Vagina (tissue), 2 donors: Measurements from ENCODE around the gene TRAF3IP1. TPM values are rescaled to one million over a fixed set of nuclear protein-coding genes. Genes with fewer than 3 reads are reported as not detected.
A peak's percentile ranks its signal among the peaks of the same experiment; 100 is the strongest.

ENCODE experiments used
- DNase-seq, 2 donors: peaks; one replicate each; pipeline ENCODE4 v3.0.0-alpha.2; 2017; ENCODE audit errors: extremely low spot score in 2 of 2
- H3K27ac ChIP-seq: fragments of 200-600 bp; sonication (generic); one replicate; pipeline ENCODE4 v1.5.1; 2019
- H3K27me3 ChIP-seq: fragments of 200-600 bp; sonication (generic); one replicate; pipeline ENCODE4 v1.5.1; 2019
- H3K36me3 ChIP-seq, 2 donors: fragments of 200-600 bp; sonication (generic); one replicate each; pipeline ENCODE4 v1.5.1; 2017 to 2019
- H3K4me1 ChIP-seq: fragments of 200-600 bp; sonication (generic); one replicate; pipeline ENCODE4 v1.5.1; 2019
- H3K4me3 ChIP-seq, 2 donors: fragments of 200-600 bp; sonication (generic); 1 replicate in 1 of 2; 2 replicates in 1 of 2; pipeline ENCODE4 v1.5.1; 2016 to 2019
- H3K9me3 ChIP-seq: fragments of 200-600 bp; sonication (generic); one replicate; pipeline ENCODE4 v1.5.1; 2019
- POLR2A ChIP-seq, 2 donors: fragments of 450-650 bp; IDR thresholded peaks; one replicate each; pipeline ENCODE4 v1.6.1; 2017; ENCODE audit warnings: antibody characterized with exemption in 2 of 2, mild to moderate bottlenecking in 2 of 2, moderate library complexity in 2 of 2
- POLR2AphosphoS5 ChIP-seq, 2 donors: sonication (generic); formaldehyde crosslinking; IDR thresholded peaks; one replicate each; pipeline ENCODE4 v1.9.0; 2017; ENCODE audit warnings: antibody characterized with exemption in 2 of 2, mild to moderate bottlenecking in 2 of 2, low read depth in 1 of 2; ENCODE audit not compliant: insufficient read depth in 1 of 2
- intact Hi-C: fragments of 100-400 bp; cut with DNase I; formaldehyde crosslinking; loops from one replicate; pipeline ENCODE4 v1.15.1; 2023
- total RNA-seq: library from RNA; depleted of rRNA; stranded (reverse); fragments of >200 nt; gene quantifications from one replicate; pipeline ENCODE4 v1.2.3, GENCODE V29; 2016
- TF ChIP-seq, protein P1 (sequence below), 3 experiments: fragments of 450-650 bp in 2 of 3; fragments of 200-600 bp in 1 of 3; sonication (generic) in 1 of 3; IDR thresholded peaks; one replicate each; pipeline ENCODE4 v1.5.1; 2017 to 2019; ENCODE audit warnings: antibody characterized with exemption in 3 of 3, mild to moderate bottlenecking in 2 of 3, moderate library complexity in 2 of 3

The TRAF3IP1 gene
- total RNA-seq, 1 donor from 2014 or later, result 10.3 TPM

- Histone ChIP-seq H3K36me3 (no peaks in the 10 kb centered on the region), H3K9me3 (no peaks in the 10 kb centered on the region), H3K4me1 (peaks cover 33% of the 10 kb centered on the region), H3K27ac (peak overlapping the region; percentile 86), H3K27me3 (no peaks in the 10 kb centered on the region), H3K4me3 (peak overlapping the region; percentile 58 to 67)
- DNase-seq, result no peak
- TF ChIP-seq POLR2AphosphoS5 (IDR thresholded peaks at IDR 0.05; ENCODE audit: insufficient read depth in 1 of 2, low read depth in 1 of 2) (peak in 1 of 2 donors; percentile 28), POLR2A (IDR thresholded peaks at IDR 0.05) (no peak)
- TF ChIP-seq, protein P1, sequence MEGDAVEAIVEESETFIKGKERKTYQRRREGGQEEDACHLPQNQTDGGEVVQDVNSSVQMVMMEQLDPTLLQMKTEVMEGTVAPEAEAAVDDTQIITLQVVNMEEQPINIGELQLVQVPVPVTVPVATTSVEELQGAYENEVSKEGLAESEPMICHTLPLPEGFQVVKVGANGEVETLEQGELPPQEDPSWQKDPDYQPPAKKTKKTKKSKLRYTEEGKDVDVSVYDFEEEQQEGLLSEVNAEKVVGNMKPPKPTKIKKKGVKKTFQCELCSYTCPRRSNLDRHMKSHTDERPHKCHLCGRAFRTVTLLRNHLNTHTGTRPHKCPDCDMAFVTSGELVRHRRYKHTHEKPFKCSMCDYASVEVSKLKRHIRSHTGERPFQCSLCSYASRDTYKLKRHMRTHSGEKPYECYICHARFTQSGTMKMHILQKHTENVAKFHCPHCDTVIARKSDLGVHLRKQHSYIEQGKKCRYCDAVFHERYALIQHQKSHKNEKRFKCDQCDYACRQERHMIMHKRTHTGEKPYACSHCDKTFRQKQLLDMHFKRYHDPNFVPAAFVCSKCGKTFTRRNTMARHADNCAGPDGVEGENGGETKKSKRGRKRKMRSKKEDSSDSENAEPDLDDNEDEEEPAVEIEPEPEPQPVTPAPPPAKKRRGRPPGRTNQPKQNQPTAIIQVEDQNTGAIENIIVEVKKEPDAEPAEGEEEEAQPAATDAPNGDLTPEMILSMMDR (IDR thresholded peaks at IDR 0.05), result no peak
- intact Hi-C loops, result no loop called here
Observed at GRCh38 chr2:238425979-238426567, 105.8 kb downstream of the TRAF3IP1 start.

GRCh38 chr2:238426568-238427434 lies 106.5 kb downstream of the TRAF3IP1 start, which contains the start of gene ASB1:
ASB1 (plus strand) TSS chr2:238426927; CDS start chr2:238427071, 144 bp downstream.
- Histone ChIP-seq H3K4me3 (peak within 1 kb of the TSS; percentile 58 to 67), H3K9me3 (no peaks in the 10 kb centered on the region), H3K36me3 (no peaks in the 10 kb centered on the region), H3K27ac (peak within 1 kb of the TSS; percentile 86), H3K27me3 (no peaks in the 10 kb centered on the region), H3K4me1 (peaks cover 34% of the 10 kb centered on the region)
- TF ChIP-seq, protein P1 (IDR thresholded peaks at IDR 0.05), result no peak
- TF ChIP-seq POLR2A (IDR thresholded peaks at IDR 0.05), result no peak
- TF ChIP-seq POLR2AphosphoS5 (IDR thresholded peaks at IDR 0.05; ENCODE audit: insufficient read depth in 1 of 2, low read depth in 1 of 2), result peak in 1 of 2 donors; percentile 33
- DNase-seq, result no peak
- intact Hi-C loops, result no loop called here

GRCh38 chr2:238427435-238428162 lies 107.3 kb downstream of the TRAF3IP1 start:
- TF ChIP-seq POLR2A (IDR thresholded peaks at IDR 0.05), result no peak
- DNase-seq, result no peak
- H3K9me3 ChIP-seq, result no peaks in the 10 kb centered on the region
- H3K36me3 ChIP-seq, result no peaks in the 10 kb centered on the region
- H3K27ac ChIP-seq, result peak overlapping the region; percentile 86
- no peaks in the 10 kb centered on the region for H3K27me3 ChIP-seq
- intact Hi-C loops, result no loop called here
- H3K4me3 ChIP-seq, result peak overlapping the region; percentile 58 to 67
- peaks cover 38% of the 10 kb centered on the region for H3K4me1 ChIP-seq

GRCh38 chr2:238428866-238429265 lies 108.5 kb downstream of the TRAF3IP1 start:
- DNase-seq, result no peak
- TF ChIP-seq, protein P1 (IDR thresholded peaks at IDR 0.05), result no peak
- TF ChIP-seq POLR2AphosphoS5 (IDR thresholded peaks at IDR 0.05; ENCODE audit: insufficient read depth in 1 of 2, low read depth in 1 of 2), result no peak
- Histone ChIP-seq H3K36me3 (peaks cover 0 to 8% of the 10 kb centered on the region in 2 donors), H3K4me3 (no peak overlapping the region), H3K9me3 (no peaks in the 10 kb centered on the region), H3K4me1 (peaks cover 38% of the 10 kb centered on the region), H3K27ac (no peak overlapping the region), H3K27me3 (no peaks in the 10 kb centered on the region)
- intact Hi-C loops, result no loop called here

GRCh38 chr2:238430781-238431180 lies 110.5 kb downstream of the TRAF3IP1 start:
- Histone ChIP-seq H3K36me3 (peaks cover 0 to 25% of the 10 kb centered on the region in 2 donors), H3K4me1 (peaks cover 35% of the 10 kb centered on the region), H3K9me3 (no peaks in the 10 kb centered on the region), H3K27me3 (no peaks in the 10 kb centered on the region), H3K27ac (no peak overlapping the region), H3K4me3 (no peak overlapping the region)
- no peak for DNase-seq
- intact Hi-C loops, result no loop called here
- TF ChIP-seq POLR2AphosphoS5 (IDR thresholded peaks at IDR 0.05; ENCODE audit: insufficient read depth in 1 of 2, low read depth in 1 of 2) (no peak), POLR2A (IDR thresholded peaks at IDR 0.05) (no peak)
- TF ChIP-seq, protein P1 (IDR thresholded peaks at IDR 0.05), result no peak
